Neural progenitor cell (in vitro differentiated cells): ENCODE measurements around the gene CD300LG.

ENCODE experiments used
- EZH2 ChIP-seq: fragments of 200-600 bp; sonication (generic); IDR thresholded peaks from 2 replicates; pipeline ENCODE4 v1.6.1; 2017; ENCODE audit warnings: antibody characterized with exemption, mild to moderate bottlenecking, moderate library complexity
- EZH2phosphoT487 ChIP-seq: fragments of 200-600 bp; sonication (generic); IDR thresholded peaks from 2 replicates; pipeline ENCODE4 v1.6.1; 2017; ENCODE audit warnings: antibody characterized with exemption
- TF ChIP-seq, protein P1 (sequence below): fragments of 200-600 bp; sonication (generic); IDR thresholded peaks from 2 replicates; pipeline ENCODE4 v1.5.1; 2017; ENCODE audit warnings: antibody characterized with exemption, mild to moderate bottlenecking

DNA sequence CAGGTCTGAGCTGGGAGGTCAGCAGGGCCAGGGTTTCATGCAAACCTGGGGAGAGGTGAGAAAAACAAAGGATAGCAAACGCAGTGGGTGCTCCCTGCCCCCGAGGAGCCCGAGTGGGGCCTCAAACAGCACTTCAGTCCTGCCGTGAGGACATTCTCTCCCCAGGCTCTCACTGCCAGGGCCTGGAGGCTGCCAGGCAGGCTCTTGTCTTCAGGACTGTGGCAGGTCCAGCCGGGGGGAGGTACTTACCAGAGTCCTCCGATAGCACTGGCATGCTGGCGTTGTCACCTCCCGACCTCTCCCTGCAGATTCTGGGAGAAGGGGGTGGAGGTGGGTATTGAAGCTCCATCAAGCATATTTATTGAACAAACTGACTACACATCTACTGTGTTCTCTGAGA lies 15.3 kb upstream of the CD300LG start:
- TF ChIP-seq, protein P1, sequence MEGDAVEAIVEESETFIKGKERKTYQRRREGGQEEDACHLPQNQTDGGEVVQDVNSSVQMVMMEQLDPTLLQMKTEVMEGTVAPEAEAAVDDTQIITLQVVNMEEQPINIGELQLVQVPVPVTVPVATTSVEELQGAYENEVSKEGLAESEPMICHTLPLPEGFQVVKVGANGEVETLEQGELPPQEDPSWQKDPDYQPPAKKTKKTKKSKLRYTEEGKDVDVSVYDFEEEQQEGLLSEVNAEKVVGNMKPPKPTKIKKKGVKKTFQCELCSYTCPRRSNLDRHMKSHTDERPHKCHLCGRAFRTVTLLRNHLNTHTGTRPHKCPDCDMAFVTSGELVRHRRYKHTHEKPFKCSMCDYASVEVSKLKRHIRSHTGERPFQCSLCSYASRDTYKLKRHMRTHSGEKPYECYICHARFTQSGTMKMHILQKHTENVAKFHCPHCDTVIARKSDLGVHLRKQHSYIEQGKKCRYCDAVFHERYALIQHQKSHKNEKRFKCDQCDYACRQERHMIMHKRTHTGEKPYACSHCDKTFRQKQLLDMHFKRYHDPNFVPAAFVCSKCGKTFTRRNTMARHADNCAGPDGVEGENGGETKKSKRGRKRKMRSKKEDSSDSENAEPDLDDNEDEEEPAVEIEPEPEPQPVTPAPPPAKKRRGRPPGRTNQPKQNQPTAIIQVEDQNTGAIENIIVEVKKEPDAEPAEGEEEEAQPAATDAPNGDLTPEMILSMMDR: no peak
- no peak for TF ChIP-seq EZH2
- no peak for TF ChIP-seq EZH2phosphoT487
